ENCODE measurements around the gene CYRIA.

CYRIA gene

DNA sequence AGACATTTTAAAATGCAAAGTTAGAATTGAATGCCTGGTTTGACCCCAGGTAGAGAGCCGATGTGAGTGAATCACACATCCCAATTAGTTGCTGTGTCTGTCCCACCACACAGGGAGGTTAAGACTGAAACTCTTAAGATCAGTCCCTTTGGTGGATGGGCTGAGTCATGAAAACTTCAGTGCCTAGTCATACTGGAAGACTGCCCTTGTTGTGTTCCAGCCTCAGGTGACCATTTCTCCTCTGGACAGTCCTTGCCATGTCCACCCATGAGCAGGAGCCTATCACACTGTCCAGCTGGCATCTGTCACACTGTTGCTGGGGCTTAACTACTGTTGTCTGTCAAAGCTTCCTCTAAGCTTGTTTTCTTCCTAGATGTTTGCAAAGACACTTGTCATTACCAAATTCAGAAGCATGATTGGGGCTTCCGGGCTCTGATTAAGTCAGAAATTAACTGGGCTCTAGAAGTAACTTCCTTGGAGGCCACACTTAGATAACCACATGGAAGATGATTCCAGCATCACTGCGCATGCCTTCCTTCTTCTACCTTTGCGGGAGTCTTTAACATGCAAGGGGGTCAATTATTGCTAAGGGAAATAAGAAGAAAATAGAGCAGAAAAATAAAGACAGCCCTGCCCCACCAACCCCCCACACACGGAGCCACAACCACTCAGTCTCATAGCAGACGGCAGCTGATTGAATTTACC lies 21.3 kb downstream of the CYRIA start:
- Histone ChIP-seq H2AFZ (ENCODE audit: low read depth, low read length, severe bottlenecking) (no peak overlapping the region), H3K9ac (ENCODE audit: low read length) (no peak overlapping the region), H3K4me3 (ENCODE audit: insufficient read depth, low read length, poor library complexity, severe bottlenecking) (no peak overlapping the region), H4K20me1 (ENCODE audit: low read depth, low read length) (no peaks in the 10 kb centered on the region), H3K9me2 (replicated peaks; ENCODE audit: insufficient read depth, low read length) (no peaks in the 10 kb centered on the region), H3K36me3 (ENCODE audit: low read length) (no peaks in the 10 kb centered on the region), H3K79me2 (ENCODE audit: insufficient read depth, low read length) (no peaks in the 10 kb centered on the region), H3K9me3 (ENCODE audit: insufficient read depth, low read length) (no peaks in the 10 kb centered on the region), H3K27ac (ENCODE audit: low read depth, low read length) (no peak overlapping the region), H3F3A (ENCODE audit: insufficient read depth) (no peaks in the 10 kb centered on the region), H3K27me3 (ENCODE audit: low read length) (no peaks in the 10 kb centered on the region), H3K4me2 (ENCODE audit: low read depth, low read length, poor library complexity, severe bottlenecking) (no peak overlapping the region)
- no peak for TF ChIP-seq EZH2phosphoT487 (conservative IDR thresholded peaks at IDR 0.05; ENCODE audit: low read length)
- TF ChIP-seq, protein P1, sequence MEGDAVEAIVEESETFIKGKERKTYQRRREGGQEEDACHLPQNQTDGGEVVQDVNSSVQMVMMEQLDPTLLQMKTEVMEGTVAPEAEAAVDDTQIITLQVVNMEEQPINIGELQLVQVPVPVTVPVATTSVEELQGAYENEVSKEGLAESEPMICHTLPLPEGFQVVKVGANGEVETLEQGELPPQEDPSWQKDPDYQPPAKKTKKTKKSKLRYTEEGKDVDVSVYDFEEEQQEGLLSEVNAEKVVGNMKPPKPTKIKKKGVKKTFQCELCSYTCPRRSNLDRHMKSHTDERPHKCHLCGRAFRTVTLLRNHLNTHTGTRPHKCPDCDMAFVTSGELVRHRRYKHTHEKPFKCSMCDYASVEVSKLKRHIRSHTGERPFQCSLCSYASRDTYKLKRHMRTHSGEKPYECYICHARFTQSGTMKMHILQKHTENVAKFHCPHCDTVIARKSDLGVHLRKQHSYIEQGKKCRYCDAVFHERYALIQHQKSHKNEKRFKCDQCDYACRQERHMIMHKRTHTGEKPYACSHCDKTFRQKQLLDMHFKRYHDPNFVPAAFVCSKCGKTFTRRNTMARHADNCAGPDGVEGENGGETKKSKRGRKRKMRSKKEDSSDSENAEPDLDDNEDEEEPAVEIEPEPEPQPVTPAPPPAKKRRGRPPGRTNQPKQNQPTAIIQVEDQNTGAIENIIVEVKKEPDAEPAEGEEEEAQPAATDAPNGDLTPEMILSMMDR (IDR thresholded peaks at IDR 0.05; ENCODE audit: insufficient read depth, low read length, poor library complexity, severe bottlenecking), result no peak

DNA sequence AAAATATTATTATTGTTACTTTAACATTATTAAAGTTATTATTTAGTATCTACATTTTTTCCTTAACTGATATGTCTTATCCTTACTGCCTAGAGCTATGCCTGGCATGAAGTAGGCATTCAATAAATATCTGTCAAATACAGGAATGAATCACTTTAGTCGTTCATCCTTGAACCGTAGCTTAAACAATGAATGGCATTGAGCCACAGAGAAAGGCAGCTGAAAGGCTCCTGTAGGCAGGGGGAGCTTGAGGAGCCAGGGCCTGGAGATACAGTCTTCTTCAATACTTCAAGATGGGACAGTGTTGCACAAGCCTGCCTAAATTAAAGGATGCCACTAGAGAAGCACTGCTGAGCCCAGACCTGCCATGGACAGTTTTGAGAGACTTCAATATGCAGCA lies 22.5 kb downstream of the CYRIA start:
- Histone ChIP-seq H3K4me2 (ENCODE audit: low read depth, low read length, poor library complexity, severe bottlenecking) (no peak overlapping the region), H3F3A (ENCODE audit: insufficient read depth) (no peaks in the 10 kb centered on the region), H3K27ac (ENCODE audit: low read depth, low read length) (no peak overlapping the region), H3K9ac (ENCODE audit: low read length) (no peak overlapping the region), H3K36me3 (ENCODE audit: low read length) (no peaks in the 10 kb centered on the region), H3K4me3 (ENCODE audit: insufficient read depth, low read length, poor library complexity, severe bottlenecking) (no peak overlapping the region), H3K27me3 (ENCODE audit: low read length) (no peaks in the 10 kb centered on the region), H3K79me2 (ENCODE audit: insufficient read depth, low read length) (no peaks in the 10 kb centered on the region), H4K20me1 (ENCODE audit: low read depth, low read length) (no peaks in the 10 kb centered on the region), H3K9me2 (replicated peaks; ENCODE audit: insufficient read depth, low read length) (no peaks in the 10 kb centered on the region), H3K9me3 (ENCODE audit: insufficient read depth, low read length) (no peaks in the 10 kb centered on the region), H2AFZ (ENCODE audit: low read depth, low read length, severe bottlenecking) (no peak overlapping the region)
- TF ChIP-seq, protein P1 (IDR thresholded peaks at IDR 0.05; ENCODE audit: insufficient read depth, low read length, poor library complexity, severe bottlenecking), result no peak
- no peak for TF ChIP-seq EZH2phosphoT487 (conservative IDR thresholded peaks at IDR 0.05; ENCODE audit: low read length)

DNA sequence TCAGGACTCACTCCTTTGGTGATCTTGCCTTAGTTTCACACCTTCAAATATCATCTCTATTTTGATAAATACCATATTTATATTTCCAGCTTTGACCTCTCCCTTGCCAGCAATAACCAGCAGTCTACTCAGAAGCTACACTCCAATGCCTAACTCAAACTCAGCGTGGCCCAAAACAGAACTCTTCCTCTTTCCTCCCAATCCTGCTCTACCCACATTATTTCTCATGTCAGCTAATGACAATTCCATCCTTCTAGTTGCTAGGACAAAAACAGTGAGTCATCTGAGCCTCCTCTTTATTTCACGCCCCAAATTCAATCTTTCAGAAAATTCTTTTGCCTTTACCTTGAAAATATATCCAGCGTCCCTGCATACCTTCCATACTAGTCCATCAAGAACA lies 23.5 kb downstream of the CYRIA start:
- Histone ChIP-seq H3K4me2 (ENCODE audit: low read depth, low read length, poor library complexity, severe bottlenecking) (no peak overlapping the region), H3K79me2 (ENCODE audit: insufficient read depth, low read length) (no peaks in the 10 kb centered on the region), H4K20me1 (ENCODE audit: low read depth, low read length) (no peaks in the 10 kb centered on the region), H3K4me3 (ENCODE audit: insufficient read depth, low read length, poor library complexity, severe bottlenecking) (no peak overlapping the region), H3K27ac (ENCODE audit: low read depth, low read length) (no peak overlapping the region), H3F3A (ENCODE audit: insufficient read depth) (no peaks in the 10 kb centered on the region), H3K36me3 (ENCODE audit: low read length) (no peaks in the 10 kb centered on the region), H2AFZ (ENCODE audit: low read depth, low read length, severe bottlenecking) (no peak overlapping the region), H3K9me3 (ENCODE audit: insufficient read depth, low read length) (no peaks in the 10 kb centered on the region), H3K9ac (ENCODE audit: low read length) (no peak overlapping the region), H3K9me2 (replicated peaks; ENCODE audit: insufficient read depth, low read length) (no peaks in the 10 kb centered on the region), H3K27me3 (ENCODE audit: low read length) (no peaks in the 10 kb centered on the region)
- TF ChIP-seq, protein P1 (IDR thresholded peaks at IDR 0.05; ENCODE audit: insufficient read depth, low read length, poor library complexity, severe bottlenecking), result no peak
- TF ChIP-seq EZH2phosphoT487 (conservative IDR thresholded peaks at IDR 0.05; ENCODE audit: low read length), result no peak
